GM18907 (cell line): ENCODE measurements around the gene CST4.
"Not testable (repeated sequence)": the region's sequence is repeated elsewhere in the genome, so short reads cannot be mapped to it uniquely, and the experiment has no call there.

Experiments
- ATAC-seq: cut with Tn5 transposase; IDR thresholded peaks from one replicate; pipeline ENCODE4 v1.9.1; 2021; ENCODE audit warnings: mild to moderate bottlenecking, moderate library complexity; ENCODE audit not compliant: unreplicated experiment

CST4 gene

DNA sequence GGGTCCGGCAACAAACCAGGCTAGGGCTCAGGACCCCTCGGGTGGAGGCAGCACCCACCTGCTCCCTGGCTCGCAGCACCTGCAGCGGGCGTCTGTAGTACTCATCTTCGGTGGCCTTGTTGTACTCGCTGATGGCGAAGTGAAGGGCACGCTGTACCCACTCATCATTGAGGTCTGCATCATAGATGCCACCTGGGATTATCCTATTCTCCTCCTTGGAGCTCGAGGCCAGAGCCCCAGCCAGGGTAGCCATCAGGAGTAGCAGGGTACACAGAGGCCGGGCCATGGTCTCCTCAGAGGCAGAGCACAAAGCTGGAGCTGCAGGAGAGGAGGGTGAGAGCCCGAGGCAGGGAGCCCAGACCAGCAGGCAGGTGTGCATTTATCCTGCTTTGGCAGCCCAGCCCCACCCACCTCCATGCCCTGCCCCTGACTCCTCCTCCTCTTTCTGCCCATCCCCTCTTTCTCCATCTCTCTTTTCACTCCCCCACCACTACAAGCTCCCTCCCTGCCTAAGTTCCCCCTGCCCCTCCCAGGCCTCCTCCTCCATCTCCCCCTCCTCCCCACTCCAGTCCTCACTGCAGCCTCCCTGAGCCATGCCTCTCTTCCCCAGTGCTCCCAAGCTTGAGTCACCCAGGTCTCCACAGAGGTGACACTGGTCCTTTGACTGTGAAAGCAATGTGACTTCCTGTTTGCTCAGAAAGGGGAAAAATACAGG, at the start of gene CST4:
Gene CST4 (minus strand): TSS at position 355 of the 715 bp plus-strand sequence. CDS start 69 bp downstream, at position 286.
- not testable (repeated sequence) for ATAC-seq

DNA sequence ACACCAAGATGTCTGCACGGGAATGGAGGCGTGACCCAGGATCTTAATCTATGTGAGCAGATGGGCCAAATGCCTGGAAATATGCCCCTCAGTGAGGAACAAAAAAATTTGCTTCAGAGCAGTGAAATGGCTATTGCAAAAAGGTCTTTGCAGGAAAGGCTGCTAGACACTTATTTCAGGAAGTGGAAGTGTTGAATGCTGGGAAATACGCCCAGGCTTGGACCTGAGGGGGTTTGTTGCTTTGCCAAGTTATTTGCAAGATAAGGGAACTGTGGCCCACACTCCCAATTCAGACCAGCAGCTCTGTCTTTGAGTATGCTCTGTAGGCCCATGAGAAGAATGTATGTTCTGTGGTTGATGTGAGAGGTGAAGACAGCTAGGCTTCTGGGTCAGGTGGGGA, 46.6 kb upstream of the CST4 start:
- ATAC-seq, result not testable (repeated sequence)

DNA sequence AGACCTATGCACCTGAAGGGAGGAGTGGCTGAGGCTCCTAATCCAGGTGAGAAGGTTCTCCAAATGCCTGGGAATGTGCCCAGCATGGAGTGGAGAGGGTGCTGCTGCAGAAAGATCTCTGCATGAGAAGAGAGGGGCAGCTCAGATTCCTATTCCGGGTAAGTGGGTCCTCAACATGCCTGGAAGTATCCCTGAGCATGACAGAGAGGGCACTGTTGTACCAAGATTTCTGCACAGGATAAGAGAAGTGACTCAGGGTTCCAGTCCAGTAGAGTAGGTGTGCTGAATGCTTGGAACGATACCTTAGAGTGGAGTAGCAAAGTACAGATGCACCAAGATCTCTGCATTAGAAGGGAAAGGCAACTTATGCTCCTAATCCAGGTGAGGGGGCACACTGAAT, 46.1 kb upstream of the CST4 start:
- not testable (repeated sequence) for ATAC-seq

GRCh38 chr20:23734440-23734839, 45.6 kb upstream of the CST4 start:
- not testable (repeated sequence) for ATAC-seq

GRCh38 chr20:23727016-23727415, 38.2 kb upstream of the CST4 start:
- ATAC-seq, result no peak

- ATAC-seq, result no peak
These were observed 36.3 kb upstream of the CST4 start for GRCh38 chr20:23725102-23725501.

GRCh38 chr20:23723659-23724307, 34.9 kb upstream of the CST4 start:
- ATAC-seq, result peak; percentile 80

DNA sequence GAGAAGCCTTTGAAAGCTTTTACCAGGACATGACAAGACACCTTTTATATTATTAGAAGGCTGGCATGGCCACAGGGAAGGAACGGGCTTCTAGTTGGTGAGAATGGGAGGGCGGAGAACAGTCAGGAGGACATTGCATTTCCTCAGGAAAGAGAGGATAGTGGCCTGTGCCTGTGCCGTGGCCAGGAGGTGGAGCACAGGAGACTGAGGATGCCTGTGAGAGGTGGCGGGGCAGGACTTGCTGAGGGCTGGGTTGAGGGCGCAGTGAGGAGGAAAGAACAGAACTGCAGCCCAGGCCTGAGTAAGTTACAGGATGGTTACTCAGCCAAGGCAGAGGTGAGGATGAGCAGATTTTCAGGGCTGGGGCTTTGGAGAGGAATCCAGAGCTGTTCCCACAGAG, 34.0 kb upstream of the CST4 start:
- not testable (repeated sequence) for ATAC-seq

- no peak for ATAC-seq
These were observed 33.1 kb upstream of the CST4 start for GRCh38 chr20:23721962-23722361.

GRCh38 chr20:23719351-23719750, 30.5 kb upstream of the CST4 start:
- ATAC-seq, result not testable (repeated sequence)

DNA sequence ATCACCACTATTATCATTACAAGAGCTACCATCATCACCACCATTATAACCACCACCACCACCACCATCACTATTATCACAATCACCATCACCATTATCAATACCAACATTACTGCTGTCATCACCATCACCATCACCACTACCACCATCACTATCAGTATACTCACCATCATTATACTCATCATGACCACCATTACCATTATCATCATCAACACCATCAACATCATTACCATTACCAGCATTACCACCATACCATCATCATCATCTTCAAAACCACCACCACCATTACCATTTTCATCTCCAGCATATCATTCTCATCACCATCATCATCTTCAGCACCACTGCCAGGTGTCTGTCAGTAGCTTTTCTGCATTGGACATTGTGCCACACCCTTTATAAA, 22.9 kb upstream of the CST4 start:
- ATAC-seq, result not testable (repeated sequence)

DNA sequence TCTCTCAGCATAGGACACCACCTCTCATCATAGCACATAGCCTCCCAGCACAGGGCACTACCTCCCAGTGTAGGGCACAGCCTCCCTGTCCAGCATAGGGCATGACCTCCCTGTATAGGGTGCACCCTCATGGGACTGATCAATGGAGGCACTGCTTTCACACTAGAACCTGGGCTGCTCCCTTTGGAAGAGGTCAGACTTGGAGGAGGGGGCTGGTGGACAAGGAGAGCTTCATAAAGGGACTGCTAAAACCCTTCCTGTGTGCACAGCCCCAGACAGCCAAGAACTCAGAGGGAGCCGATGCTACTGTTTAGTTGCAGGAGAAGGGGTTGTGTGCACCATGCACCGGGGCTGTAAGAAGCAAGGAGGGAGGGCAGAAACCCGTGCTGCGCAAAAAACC, 21.9 kb upstream of the CST4 start:
- ATAC-seq, result no peak

DNA sequence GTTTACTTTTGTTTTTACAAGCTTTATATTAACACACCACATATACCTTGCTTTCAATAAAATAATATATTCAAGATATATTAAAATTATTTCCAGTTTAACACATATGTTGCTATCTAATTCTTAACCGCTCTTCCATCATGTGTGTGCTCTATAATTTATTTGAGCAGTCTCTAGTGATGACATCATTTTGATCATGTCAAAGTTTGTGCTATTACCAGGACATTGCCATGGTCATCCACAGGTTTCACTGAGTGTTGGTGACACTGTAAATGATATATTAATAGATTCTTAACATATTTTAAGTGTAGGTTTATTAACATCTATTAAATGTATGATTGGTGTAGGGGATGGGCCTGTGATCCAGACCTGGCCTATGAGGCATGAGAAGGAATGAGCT, 17.1 kb upstream of the CST4 start:
- ATAC-seq, result no peak

DNA sequence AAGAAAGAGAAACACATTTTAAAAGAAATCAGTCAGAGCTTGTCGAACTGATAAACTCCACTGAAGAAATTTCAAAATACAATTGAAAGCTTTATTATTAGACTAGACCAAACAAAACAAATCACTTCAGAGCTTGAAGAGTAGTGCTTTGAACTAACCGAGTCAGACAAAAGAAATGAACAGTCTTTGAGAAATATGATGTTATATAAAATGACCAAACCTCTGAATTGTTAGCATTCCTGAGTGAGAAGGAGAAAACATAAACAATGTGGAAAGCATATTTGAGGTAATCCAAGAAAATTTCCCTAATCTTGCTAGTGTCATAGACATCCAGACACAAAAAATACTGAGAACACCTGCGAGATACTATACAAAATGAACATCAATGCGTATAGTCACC, 13.2 kb upstream of the CST4 start:
- no peak for ATAC-seq

DNA sequence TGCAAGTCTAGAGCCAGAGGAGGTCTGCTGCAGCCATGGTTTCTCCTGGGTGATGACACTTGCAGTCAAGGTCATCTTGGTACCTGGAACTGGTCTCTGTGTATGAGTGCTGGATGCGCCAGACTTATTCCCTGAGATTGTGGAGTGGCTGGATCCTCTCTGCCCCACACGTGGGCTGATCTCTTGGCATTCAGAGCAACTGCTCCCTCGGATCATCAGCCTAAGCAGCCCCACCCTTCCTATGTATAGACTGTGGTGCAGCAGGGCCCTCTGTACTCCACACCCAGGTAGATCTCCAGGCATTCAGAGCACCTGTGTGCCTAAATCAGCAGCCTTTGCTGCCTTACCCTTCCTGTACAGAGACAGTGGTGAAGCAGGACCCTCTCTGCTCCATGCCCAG, 12.1 kb upstream of the CST4 start:
- ATAC-seq, result no peak

DNA sequence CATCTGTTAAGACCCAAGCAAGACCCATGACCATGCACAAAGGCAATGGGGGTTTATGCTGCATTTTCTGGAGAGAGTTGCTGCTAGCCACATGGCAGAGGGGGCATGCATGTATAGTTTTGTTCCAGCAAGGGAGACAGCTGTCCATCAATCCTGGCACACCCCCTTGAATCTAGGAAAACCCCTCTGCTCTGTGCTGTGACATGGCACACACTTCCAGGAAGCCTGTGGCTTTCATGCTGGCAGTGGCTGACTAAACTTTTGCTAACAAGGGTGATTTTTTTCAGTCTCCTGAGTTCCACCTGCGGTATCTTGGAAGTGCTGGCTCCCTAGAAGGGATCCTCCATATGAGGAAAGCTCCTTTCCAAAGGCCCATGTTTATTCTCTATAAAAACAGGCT, 9.1 kb upstream of the CST4 start:
- peak; percentile 78 for ATAC-seq

GRCh38 chr20:23695068-23695395, 6.2 kb upstream of the CST4 start:
- not testable (repeated sequence) for ATAC-seq

DNA sequence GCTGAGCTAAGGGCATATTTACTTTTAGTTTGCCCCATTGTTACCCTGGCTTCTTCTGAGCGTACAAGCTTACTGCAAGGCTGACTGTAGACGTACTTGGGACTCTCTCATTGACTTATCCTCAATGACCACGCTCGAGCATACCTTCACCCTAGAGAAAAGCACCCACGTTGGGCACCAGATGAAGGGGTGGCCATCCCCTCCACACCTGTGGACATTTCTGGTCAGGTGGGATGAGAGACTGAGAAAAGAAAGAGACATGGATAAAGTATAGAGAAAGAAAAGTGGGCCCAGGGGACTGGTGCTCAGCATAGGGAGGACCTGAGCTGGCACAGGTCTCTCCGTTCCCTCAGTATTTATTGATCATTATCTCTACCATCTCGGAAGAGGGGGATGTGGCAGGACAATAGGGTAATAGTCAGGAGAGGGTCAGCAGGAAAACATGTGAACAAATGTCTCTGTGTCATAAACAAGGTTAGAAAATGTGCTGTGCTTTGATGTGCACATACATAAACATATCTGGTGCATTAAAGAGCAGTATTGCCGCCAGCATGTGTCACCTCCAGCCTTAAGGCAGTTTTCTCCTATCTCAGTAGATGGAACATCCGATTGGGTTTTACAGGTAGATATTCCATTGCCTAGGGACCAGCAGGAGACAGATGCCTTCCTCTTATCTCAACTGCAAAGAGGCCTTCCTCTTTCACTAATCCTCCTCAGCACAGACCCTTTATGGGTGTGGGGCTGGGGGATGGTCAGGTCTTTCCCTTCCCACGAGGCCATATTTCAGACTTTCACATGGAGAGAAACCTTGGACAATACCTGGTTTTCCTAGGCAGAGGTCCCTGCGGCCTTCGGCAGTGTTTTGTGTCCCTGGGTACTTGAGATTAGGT, 5.6 kb upstream of the CST4 start:
- not testable (repeated sequence) for ATAC-seq

GRCh38 chr20:23692725-23693619, 4.1 kb upstream of the CST4 start:
- ATAC-seq, result peak; percentile 47

- no peak for ATAC-seq
These were observed 2.8 kb upstream of the CST4 start for GRCh38 chr20:23691675-23692074.

DNA sequence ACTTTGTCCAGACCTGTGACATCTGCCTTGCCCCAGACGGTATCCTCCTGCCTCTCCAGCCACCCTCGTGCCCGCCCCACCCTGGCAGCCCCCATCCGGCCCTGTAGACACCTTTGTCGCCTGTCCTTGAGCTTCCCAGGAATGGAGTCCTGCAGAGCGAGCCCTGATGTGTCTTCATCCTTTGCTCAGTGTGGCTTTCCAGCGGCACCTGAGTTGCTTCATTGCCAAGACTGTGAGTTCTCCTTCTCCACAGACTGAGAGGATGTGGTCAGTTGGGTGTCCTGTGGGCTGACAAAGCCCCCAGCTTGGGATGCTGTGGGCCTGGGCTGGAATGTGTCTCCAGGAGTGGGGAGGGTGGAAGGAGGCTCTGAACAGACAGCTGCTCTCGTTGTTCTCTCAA, 1.7 kb upstream of the CST4 start:
- ATAC-seq, result no peak
